SK-N-SH treated with all-trans-retinoic acid at 6 μM for 48 hours (cell line): ENCODE results near the gene FKBP6.

Source experiments
- OSR1 ChIP-seq: fragments of 250-450 bp; sonication (Bioruptor Pico); IDR thresholded peaks from 2 replicates; pipeline ENCODE4 v1.8.0; 2022; ENCODE audit warnings: moderate library complexity, mild to moderate bottlenecking, inconsistent platforms
- TF ChIP-seq, protein P1 (sequence below): fragments of 250-450 bp; sonication (Bioruptor Pico); IDR thresholded peaks from 2 replicates; pipeline ENCODE4 v1.5.1; 2021; ENCODE audit warnings: mild to moderate bottlenecking, moderate library complexity

DNA sequence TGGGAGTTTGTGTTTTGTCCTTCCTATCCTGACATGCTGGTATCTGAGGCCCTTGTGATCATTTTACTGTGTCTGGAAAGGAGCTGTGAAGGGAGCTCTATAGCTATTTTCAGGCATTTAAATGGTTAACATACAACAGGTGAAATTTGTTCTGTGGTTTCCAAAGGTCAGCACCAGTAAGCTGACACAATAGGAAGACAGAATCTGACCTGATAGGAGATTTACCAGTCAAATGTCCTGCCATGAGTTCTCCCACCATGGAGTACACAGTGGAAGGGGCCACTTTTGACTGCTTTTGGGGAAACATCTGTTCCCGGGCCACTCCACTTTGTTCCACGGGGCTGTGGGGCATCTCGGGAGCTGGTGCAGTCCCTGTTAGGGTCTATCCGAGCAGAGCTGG is 17.6 kb downstream of the FKBP6 start:
- no peak for TF ChIP-seq OSR1 (CRISPR knock-in tag)
- TF ChIP-seq, protein P1, sequence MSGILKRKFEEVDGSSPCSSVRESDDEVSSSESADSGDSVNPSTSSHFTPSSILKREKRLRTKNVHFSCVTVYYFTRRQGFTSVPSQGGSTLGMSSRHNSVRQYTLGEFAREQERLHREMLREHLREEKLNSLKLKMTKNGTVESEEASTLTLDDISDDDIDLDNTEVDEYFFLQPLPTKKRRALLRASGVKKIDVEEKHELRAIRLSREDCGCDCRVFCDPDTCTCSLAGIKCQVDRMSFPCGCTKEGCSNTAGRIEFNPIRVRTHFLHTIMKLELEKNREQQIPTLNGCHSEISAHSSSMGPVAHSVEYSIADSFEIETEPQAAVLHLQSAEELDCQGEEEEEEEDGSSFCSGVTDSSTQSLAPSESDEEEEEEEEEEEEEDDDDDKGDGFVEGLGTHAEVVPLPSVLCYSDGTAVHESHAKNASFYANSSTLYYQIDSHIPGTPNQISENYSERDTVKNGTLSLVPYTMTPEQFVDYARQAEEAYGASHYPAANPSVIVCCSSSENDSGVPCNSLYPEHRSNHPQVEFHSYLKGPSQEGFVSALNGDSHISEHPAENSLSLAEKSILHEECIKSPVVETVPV (CRISPR knock-in tag): no peak
